ENCODE data around the gene HMX2.

HMX2 gene

GRCh38 chr10:123139165-123139520 is 8.8 kb upstream of the HMX2 start:
- no peak for DNase-seq (ENCODE audit: low read depth in 2 of 2)

DNA sequence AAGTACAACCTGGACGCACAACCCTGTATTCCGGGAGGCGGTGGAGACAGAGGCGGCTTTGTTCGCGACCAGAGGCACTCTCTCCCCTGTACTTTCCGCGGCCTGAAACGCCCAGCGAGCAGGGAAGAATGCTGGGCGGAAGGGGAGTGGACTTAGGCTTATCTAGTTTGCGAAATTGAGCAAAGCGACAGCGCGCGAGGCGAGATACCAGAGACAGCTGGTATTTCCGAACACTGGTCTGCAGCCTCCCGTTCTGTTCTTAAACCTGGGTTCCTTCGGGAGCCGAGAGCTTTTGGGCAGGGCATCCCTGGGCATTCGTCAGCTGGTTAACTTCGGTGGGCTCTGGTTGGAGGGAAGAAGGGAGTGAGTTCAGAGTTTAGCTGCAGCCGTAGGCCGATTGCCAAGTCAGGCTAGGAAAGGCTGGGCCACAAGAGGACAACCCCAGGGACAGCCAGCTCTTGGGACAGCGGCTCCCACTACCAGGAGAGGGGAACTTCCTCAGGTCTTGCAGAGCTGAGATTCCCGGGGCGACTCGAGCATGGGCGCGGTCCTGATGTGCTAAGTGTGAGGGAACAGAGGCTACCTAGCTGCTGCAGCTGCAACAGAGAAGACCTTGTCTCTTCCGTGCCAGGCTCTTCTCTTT is 8.3 kb upstream of the HMX2 start:
- DNase-seq (ENCODE audit: low read depth in 2 of 2): no peak

DNA sequence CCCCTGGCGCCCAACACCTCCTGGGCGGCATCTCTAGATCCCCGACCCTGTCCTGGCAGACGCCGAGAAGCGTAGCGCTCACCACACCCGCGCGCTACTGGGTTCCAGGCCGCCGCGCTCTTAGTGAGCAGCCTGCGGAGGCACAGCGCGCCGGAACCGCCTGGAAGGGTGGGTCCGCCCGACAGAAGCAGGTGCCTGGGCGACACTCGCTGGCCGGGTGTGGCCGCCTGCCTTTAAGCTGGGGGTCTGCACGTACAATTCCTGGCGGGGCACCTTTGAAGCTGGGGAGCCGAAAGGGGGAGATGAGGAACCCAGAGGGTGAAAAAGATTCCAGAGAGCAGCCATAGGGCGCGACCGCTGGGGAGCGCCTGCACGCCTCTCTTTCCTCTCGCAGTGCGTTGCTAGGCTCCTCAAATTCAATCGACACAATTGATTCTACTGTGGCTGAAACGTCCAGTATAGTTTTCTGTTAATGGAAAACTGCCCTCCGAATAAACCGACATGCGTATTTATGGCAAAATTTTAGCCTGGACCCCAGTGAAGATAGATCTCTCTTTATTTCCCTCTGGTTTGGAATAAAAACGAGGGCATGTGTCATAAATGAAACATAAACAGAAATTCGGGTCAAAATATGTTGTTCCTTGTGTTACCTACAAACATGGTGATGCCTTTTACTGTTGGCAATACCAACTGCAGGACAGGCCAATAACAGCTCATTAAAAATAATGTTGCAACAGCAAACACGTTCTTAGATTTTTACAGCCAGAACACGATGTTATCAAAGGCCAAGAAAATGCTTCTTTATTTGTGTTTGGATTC is 7.6 kb upstream of the HMX2 start:
- no peak for DNase-seq (ENCODE audit: low read depth in 2 of 2)

- no peak for DNase-seq (ENCODE audit: low read depth in 2 of 2)
Observed at GRCh38 chr10:123140983-123141390, 6.9 kb upstream of the HMX2 start.

DNA sequence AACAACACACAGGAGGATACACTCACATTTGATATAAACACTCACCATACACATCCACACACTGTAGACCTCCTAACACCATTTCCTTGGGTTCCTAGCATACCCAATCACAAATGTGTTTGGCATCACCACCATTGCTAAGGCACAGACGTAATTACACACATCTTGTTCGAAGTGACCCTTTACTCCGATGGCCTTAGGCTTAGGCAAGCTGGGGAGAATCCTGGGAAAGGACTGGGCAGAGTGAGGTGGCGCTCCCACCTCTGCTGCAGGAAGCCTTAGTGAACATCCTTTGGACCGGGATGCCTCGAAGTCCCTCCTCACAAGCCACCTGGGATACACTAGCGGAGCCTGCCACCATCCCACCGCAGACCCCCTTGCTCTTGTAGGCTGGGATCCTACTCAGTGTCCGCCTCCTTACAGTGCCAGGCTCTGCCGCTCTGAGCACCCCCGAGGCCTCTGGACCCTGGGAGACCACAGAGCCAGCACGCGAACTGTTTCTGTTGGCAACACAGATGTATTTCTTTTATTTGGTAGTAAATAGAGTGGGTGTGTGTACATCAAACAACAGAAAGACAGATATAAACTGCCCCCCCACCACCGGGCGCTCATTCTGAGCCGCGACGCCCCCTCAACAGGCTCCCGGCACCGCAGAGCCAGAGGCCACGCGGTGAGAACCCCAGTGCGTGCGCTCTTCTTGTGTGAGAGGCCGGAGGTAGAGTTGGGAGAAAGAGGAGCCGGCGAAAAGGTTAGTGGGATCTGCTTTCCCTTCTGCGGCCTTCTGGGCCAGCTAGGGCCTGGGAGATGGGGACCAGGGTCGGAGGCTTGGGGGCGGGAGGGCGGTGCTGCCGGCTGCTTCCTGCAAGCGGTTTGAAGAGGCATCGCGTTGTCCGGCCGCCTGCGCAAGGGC is 5.9 kb upstream of the HMX2 start:
- no peak for DNase-seq (ENCODE audit: low read depth in 2 of 2)

- DNase-seq (ENCODE audit: low read depth in 2 of 2): no peak
Observed at GRCh38 chr10:123142701-123143161, 5.2 kb upstream of the HMX2 start.

- no peak for DNase-seq (ENCODE audit: low read depth in 2 of 2)
Observed at GRCh38 chr10:123143162-123143824, 4.6 kb upstream of the HMX2 start.

GRCh38 chr10:123143825-123144168 is 4.1 kb upstream of the HMX2 start:
- DNase-seq (ENCODE audit: low read depth in 2 of 2): no peak

GRCh38 chr10:123144697-123145541 is 3.0 kb upstream of the HMX2 start:
- DNase-seq (ENCODE audit: low read depth in 2 of 2): no peak

DNA sequence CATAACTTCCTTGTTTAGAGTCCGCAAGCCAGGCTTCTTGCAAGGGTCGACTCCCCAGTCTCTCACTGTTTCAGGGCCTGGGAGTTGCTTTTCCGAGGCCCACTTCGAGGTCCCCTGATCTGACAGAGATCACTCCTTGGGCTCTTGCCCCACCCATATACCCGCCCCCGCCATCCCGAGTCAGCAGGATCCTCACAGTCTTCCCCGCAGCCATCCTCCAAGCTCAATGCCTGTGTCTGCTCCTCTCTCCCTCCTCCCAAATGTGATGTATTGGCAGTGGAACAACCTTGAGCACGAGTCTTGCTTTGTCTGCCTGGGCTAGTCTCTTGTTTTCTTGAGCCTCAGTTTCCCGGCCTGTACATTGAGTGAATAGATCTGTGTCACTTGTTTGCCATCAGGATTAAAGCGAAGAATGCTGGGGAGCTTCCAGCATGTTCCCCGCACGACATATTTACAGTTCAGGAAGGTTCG is 2.4 kb upstream of the HMX2 start:
- no peak for DNase-seq (ENCODE audit: low read depth in 2 of 2)

- DNase-seq (ENCODE audit: low read depth in 2 of 2): no peak
Observed at GRCh38 chr10:123146013-123146893, 1.7 kb upstream of the HMX2 start.

DNA sequence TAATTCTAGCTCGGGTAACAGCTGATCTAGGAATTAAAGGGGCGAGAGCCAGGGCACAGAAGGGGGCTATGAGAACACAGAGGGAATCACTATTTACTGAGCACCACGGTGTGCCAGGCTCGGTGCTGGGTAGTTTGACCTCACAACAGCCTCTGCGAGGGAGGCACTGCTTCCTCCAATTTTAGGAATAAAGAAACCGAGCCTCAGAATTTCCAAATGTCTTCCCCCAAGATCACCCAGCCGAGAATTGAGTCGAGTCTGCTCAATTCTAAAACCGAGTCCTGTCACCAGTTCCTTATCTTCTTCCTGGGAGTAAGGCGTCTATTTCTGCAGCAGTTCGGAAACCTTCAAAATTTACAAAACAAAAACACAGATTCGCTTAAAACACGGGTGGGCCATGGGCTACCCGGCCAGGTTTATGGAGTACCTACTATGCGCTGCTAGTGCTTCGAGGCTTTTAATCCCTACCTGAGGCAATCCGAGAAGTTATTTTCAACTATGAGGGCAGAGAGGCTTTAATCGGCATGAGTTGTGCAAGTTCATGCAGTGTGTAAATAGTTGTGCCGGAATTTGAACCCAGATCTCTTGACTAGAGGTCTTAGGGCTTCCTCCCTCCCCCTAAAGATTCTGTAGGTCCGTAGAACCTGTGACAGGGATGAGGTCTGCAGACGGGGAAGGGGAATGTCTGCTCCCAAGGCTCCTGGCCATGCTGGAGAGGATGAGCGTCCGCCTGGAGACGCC is 872 bp upstream of the HMX2 start:
- no peak for DNase-seq (ENCODE audit: low read depth in 2 of 2)

DNA sequence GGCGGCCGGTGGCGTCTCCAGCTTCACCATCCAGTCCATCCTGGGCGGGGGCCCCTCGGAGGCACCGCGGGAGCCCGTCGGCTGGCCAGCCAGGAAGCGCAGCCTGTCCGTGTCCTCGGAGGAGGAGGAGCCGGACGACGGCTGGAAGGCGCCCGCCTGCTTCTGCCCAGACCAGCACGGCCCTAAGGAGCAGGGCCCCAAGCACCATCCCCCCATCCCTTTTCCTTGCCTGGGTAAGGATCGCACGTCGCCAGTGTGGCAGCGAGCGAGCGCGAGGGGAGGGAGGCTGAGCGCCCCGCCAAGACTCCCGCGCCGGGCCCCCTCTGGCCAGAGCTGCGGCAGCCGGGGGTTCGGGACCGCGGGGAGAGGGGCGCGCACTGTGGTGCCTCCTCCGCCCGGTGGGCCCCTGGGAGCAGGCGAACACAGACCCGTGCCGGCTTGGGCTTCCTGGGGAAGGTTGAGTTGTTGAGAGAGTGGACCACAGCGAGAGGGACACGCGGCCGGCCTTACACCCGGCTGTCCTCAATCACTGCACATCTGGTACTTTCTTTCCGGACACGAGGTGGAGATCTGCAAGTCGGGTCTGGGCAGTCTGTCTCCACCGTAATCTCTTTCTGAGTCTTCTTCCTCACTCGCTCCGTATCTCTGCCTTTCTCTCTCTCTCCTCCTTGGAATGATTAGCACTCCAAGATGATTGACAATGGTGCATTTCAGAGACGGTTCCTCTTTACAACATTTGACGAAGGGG is 652 bp downstream of the HMX2 start:
- no peak for DNase-seq (ENCODE audit: low read depth in 2 of 2)

- DNase-seq (ENCODE audit: low read depth in 2 of 2): no peak
Observed at GRCh38 chr10:123149162-123149567, 1.2 kb downstream of the HMX2 start.

DNA sequence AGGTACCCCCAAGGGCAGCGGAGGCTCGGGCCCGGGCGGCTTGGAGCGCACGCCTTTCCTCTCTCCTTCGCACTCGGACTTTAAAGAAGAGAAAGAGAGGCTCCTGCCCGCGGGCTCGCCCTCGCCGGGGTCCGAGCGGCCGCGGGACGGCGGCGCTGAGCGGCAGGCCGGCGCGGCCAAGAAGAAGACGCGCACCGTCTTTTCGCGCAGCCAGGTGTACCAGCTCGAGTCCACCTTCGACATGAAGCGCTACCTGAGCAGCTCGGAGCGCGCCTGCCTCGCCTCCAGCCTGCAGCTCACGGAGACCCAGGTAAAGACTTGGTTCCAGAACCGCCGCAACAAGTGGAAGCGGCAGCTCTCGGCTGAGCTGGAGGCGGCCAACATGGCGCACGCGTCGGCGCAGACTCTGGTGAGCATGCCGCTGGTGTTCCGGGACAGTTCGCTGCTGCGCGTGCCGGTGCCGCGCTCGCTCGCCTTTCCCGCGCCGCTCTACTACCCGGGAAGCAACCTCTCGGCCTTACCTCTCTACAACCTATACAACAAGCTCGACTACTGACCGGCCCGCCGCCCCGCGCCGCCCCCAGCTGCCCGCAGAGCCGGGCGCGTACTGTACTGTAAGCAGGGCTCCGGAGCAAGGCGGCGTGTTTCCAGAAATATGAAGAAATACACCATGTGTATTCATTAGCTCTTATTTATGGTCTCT is 1.8 kb downstream of the HMX2 start:
- DNase-seq (ENCODE audit: low read depth in 2 of 2): no peak

DNA sequence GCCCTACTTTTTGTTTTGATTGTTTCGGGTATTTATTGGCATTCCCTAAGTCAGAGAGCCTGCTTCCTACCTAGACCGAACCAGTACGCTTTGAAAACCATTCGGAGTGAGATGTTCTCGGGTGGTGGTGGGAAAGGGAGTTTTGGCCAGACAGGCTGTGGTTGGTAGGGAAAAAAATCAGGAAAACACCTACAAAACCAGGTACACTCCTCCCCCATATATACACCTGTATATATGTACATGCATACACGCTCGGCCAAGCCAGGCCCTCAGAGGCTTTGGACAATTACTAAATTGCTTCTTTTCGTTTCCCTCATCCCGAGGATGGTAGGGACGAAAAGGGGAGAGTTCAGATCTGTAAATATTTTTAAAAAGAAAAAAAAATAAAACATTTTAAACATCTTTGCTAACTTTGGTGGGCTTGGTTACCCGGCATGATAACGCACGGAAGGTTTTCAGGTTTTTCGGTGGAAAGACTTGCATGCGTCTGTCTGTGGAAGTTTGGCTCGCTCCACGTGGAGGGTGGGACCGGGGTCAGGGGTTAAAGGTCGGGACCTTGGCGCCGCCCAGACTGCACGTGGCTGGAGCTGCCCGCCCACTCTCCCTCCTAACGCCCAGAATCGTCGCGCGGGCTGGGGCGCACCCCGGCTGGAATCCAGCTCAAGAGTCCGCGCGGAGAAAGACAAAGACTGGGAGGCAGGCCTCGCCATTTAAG is 2.5 kb downstream of the HMX2 start:
- no peak for DNase-seq (ENCODE audit: low read depth in 2 of 2)
